K562 (cell line): Measurements from ENCODE around the gene DAAM1.

Experiments used
- BRD4 ChIP-seq: fragments of 200-600 bp; sonication (generic); IDR thresholded peaks from 2 replicates; pipeline ENCODE4 v1.6.1; 2017; ENCODE audit warnings: inconsistent platforms
- CHD4 ChIP-seq: fragments of 200-600 bp; sonication (generic); IDR thresholded peaks from 3 replicates; pipeline ENCODE4 v1.6.1; 2012; ENCODE audit warnings: low read depth, mild to moderate bottlenecking, mixed read lengths, low read length, inconsistent platforms; ENCODE audit not compliant: insufficient read depth, insufficient replicate concordance, poor library complexity, severe bottlenecking
- CREB5 ChIP-seq: fragments of 250-450 bp; sonication (Bioruptor Pico); IDR thresholded peaks from 2 replicates; pipeline ENCODE4 v1.5.0; 2020; ENCODE audit warnings: mild to moderate bottlenecking
- CTCF ChIP-seq, 3 experiments: IDR thresholded peaks in 2 of 3; conservative IDR thresholded peaks in 1 of 3; 2 replicates each; pipeline ENCODE4 v1.5.1; 2011 to 2012; ENCODE audit warnings: low read length in 3 of 3, mild to moderate bottlenecking in 3 of 3, control low read depth in 2 of 3, improper control_type of control experiment in 1 of 3, inconsistent platforms in 1 of 3, low read depth in 1 of 3, mixed read lengths in 1 of 3, moderate library complexity in 1 of 3; ENCODE audit not compliant: insufficient read depth in 2 of 3
- EP300 ChIP-seq: IDR thresholded peaks from 2 replicates; pipeline ENCODE4 v1.6.1; 2012; ENCODE audit warnings: low read length, improper control_type of control experiment
- EZH2 ChIP-seq: IDR thresholded peaks from 2 replicates; pipeline ENCODE4 v1.6.1; 2012; ENCODE audit warnings: low read depth, mild to moderate bottlenecking, inconsistent platforms, low read length, borderline replicate concordance
- POLR2A ChIP-seq: fragments of 450-650 bp; conservative IDR thresholded peaks from 2 replicates; pipeline ENCODE4 v1.6.1; 2016
- RNF219 ChIP-seq: fragments of 250-450 bp; sonication (Bioruptor Pico); IDR thresholded peaks from 2 replicates; pipeline ENCODE4 v1.5.0; 2022; ENCODE audit warnings: mild to moderate bottlenecking
- SP2 ChIP-seq: IDR thresholded peaks from 2 replicates; pipeline ENCODE4 v1.6.1; 2011; ENCODE audit warnings: mild to moderate bottlenecking, low read depth, low read length, moderate library complexity; ENCODE audit not compliant: poor library complexity, severe bottlenecking; ENCODE audit errors: extremely low read depth
- SRF ChIP-seq, 2 experiments: fragments of 250-450, 450-650 bp in 1 of 2; sonication (Bioruptor Pico) in 1 of 2; sonication (generic) in 1 of 2; formaldehyde crosslinking; IDR thresholded peaks; 2 replicates each; pipeline versions ENCODE4 v1.5.0 to v1.5.1; 2020 to 2022; ENCODE audit warnings: mild to moderate bottlenecking in 1 of 2, missing genetic modification reagents in 1 of 2
- ZBTB2 ChIP-seq: fragments of 450-650 bp; IDR thresholded peaks from 2 replicates; pipeline ENCODE4 v1.6.1; 2016; ENCODE audit warnings: antibody characterized with exemption
- ZNF133 ChIP-seq: fragments of 250-450 bp; sonication (Bioruptor Pico); IDR thresholded peaks from 2 replicates; pipeline ENCODE4 v1.4.0; 2020; ENCODE audit warnings: mild to moderate bottlenecking
- ZNF280A ChIP-seq: fragments of 450-650 bp; IDR thresholded peaks from 2 replicates; pipeline ENCODE4 v1.6.1; 2018; ENCODE audit warnings: mild to moderate bottlenecking, low read depth; ENCODE audit not compliant: partially characterized antibody
- ZNF311 ChIP-seq: fragments of 250-450 bp; sonication (Bioruptor Pico); IDR thresholded peaks from 2 replicates; pipeline ENCODE4 v1.4.0; 2020; ENCODE audit warnings: mild to moderate bottlenecking, moderate library complexity

- TF ChIP-seq BRD4 (no peak), ZBTB2 (no peak), RNF219 (CRISPR knock-in tag) (no peak), SRF (CRISPR knock-in tag; IDR thresholded peaks at IDR 0.05) (no peak), ZNF133 (no peak), EZH2 (no peak), CREB5 (CRISPR knock-in tag) (no peak), CHD4 (no peak), CTCF (IDR thresholded peaks at IDR 0.05 in 2 of 3, conservative IDR thresholded peaks at IDR 0.05 in 1 of 3; ENCODE audit: insufficient read depth in 2 of 3, low read depth in 1 of 3, low read length in 3 of 3) (no peak), SP2 (no peak), ZNF280A (no peak), ZNF311 (no peak), EP300 (no peak), POLR2A (no peak)
These were observed 218.2 kb downstream of the DAAM1 start for GRCh38 chr14:59406454-59407245.
